HG03442 (cell line): Measurements from ENCODE around the gene MTCH2.
A peak's percentile ranks its signal among the peaks of the same experiment; 100 is the strongest.

Source experiments
- ATAC-seq: cut with Tn5 transposase; IDR thresholded peaks from one replicate; pipeline ENCODE4 v1.9.1; 2021; ENCODE audit warnings: mild to moderate bottlenecking, moderate library complexity; ENCODE audit not compliant: unreplicated experiment

The MTCH2 gene

GRCh38 chr11:47591764-47592163, 50.6 kb downstream of the MTCH2 start:
- ATAC-seq = no peak

GRCh38 chr11:47589977-47590861, 52.1 kb downstream of the MTCH2 start:
- ATAC-seq = no peak

- ATAC-seq = no peak
Observed at GRCh38 chr11:47589584-47589976, 52.8 kb downstream of the MTCH2 start.

DNA sequence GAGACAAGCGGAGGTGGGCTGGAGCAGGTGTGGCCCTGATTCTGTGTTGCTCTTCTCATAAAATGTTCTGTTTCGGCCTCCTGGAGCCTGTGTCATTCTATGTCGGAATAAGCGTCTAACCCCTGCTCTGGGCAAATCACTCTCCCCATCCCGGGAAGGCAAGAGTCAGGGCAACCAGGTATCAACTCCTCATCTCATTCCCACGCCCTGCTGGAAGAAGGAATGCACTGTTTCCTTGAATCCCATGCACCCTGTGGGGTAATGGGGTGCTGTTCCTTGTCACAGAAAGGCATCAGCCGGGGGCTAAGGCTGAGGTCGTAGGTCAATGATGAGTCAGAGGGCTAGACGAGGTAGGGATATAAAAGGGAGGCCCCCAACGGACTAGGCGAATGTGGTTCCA, 53.2 kb downstream of the MTCH2 start:
- no peak for ATAC-seq

DNA sequence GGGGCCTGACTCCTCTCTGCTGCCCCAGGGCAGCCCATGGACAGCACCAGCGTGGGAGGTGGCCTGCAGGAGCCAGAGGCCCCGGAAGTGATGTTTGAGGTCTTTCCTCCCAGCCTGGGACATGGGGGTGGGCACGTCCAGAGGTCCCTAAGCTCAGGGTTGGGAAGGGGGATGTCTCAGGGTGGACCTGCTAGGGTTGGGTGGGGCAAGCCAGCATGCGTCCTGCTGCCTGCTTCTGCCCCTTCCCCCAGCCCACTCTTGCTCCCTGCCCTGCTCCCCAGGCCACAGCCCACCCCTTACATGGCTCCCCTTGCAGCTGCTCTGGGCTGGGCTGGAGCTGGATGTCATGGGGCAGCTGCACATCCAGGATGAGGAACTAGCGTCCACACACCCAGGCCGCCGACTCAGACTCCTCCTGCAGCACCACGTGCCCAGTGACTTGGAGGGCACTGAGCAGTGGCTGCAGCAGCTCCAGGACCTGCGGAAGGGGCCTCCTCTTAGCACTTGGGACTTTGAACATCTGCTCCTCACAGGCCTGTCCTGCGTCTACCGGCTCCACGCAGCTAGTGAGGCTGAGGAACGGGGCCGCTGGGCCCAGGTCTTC, 54.5 kb downstream of the MTCH2 start:
- no peak for ATAC-seq

DNA sequence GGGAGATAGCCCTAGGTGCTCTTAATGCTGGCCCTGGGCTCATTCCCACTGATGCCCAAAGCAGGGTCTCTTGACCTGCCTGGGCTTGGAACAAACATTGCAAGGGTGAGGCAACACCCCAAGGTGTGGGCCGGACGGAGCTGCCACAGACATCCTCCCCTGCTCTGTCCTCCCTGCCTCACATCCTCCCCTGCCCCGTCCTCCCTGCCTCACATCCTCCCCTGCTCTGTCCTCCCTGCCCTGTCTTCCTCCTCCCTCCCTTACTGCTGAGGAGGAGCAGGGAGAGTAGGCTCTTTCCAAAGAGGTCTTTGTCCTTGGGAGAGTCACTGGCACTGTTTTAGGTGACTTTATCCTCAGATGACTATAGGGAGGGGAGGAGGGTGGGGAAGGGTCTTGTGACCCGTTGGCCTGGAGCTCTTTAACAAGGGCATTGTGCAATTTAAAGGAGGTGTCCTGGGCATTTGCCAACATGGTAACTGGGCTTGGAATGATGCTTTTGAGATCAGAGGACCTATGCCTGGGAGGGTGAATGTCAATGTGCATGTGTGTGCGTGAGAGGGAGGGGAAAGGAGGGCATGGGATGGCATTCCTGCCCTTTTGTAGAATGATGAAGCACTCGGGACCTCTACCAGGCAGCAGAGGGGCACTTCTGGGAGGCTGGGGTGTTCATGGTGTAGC, 55.2 kb downstream of the MTCH2 start:
- ATAC-seq = no peak

- no peak for ATAC-seq
Observed at GRCh38 chr11:47586098-47586855, 56.1 kb downstream of the MTCH2 start, which contains the start of gene FAM180B. Gene FAM180B, plus strand, starts transcription at chr11:47586678. Its CDS starts 91 bp downstream, at chr11:47586769.

GRCh38 chr11:47583844-47584243, 58.5 kb downstream of the MTCH2 start:
- no peak for ATAC-seq

DNA sequence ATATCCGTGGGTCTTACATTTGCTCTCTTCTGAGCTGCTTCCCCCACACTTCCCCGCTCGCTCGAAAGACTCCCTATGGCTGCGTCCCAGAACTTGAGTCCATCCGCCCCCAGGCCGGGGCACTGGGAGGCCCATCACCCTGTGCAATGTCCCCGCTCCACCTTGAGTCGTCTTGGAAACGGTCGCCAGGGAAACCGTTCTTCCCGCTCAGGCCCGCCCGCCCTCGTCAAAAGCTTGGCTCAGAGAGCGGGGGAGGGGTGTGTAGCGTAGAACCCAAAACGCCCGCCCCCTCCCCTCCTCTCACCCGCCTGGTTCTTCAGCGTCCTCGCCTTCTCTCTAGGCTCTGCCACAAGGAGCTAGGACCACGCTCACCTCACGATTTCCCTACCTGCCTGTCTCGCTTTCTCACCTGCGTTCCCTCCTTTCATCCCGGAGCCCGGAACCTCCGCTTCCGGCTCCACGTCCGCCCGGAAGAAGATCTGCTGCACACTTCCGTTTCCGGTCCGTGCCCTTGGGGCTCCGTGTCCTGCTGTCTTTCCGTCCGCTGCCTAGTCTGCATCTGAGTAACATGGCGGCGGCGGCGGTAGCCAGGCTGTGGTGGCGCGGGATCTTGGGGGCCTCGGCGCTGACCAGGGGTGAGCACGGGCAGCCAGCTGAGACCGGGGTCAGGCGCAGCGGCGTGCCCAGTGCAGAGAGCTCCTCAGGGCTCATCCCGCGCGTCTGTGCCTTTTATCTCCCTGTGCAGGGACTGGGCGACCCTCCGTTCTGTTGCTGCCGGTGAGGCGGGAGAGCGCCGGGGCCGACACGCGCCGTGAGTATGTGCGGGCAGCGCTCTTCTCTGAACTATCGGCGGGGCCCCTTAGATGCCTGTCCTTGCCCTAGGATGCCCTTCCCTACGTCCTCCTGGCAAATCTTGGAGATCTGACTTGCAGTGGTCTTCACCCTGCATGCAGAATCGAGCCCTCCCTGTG, 63.5 kb downstream of the MTCH2 start, which contains the start of the genes KBTBD4 and NDUFS3:
KBTBD4 (minus strand) TSS at position 447 of the 971 bp plus-strand sequence; CDS start at position 428, 19 bp downstream.
NDUFS3 (plus strand) TSS at position 551 of the 971 bp plus-strand sequence; CDS start at position 569, 18 bp downstream.
- ATAC-seq = peak; percentile 93

DNA sequence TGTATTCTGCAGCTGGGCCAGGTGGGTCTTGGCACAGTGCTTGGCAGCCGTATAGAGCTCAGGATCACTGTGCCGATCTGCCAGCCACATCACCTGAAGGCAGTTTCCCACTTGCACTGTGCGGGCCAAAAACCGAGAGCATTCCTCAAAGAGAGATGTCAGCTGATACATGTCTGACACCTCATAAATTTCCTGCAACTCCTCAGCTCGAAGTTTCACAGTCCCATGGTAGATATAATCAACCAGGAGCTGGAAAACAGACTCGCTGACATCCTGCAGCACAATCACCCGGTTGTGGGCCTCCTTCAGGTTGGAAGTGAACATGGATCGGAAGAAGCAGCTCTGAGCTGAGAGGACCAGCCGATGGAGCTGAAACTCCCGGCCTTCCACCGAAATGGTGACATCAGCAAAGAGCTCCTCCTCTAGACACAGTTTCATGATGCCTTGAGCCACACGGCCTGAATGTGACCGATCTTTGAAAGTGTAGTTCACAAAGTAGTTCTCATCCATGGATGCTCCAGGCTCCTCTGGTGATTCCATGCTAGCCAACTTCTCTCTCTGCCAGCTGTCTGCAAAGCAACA, 64.8 kb downstream of the MTCH2 start:
- ATAC-seq = no peak

DNA sequence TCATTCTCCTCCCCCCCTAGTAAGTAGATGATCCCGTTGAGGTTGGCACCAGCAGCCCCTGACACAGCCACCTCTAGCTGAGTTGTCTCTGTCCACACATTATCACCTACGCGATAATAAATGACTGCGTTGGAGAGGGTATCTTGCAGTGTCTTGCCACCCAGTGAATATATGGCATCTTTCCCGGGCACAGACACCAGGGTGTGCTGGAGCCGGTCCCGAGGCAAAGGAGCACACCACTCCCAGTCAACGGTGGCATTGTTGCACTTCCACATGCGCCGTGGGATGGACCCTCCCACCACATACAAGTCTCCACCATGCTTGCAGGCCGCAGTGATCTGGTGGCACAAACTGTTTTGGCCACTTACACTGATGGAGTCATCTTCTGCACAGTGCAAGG, 69.0 kb downstream of the MTCH2 start:
- ATAC-seq = no peak

DNA sequence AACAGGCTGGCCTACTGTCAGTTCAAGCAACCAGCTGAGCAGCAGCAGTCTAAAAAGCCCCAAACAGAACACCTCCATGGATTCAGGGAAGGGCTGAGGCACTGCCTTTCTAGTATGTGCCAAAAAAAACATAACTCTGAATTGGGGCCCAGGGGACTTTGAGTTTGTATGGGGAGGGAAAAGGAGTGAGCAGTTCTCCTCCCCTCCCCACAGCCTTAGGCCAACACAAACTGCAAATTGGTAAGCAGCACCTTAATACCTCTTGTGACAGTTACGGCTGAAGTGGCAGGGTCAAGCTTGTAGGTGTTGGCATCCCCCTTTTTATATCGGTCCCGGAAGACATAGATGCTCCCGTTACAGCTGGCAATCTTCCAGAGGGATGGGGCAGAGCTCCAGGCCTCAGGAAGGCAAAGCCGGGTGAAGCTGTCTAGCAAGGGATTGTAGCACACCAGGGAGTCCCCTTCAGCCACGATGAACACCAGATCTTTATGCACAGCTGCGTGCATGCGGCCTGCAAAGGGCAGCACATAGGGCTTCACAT, 69.6 kb downstream of the MTCH2 start:
- no peak for ATAC-seq

- ATAC-seq = no peak
Observed at GRCh38 chr11:47571895-47572294, 70.5 kb downstream of the MTCH2 start.

DNA sequence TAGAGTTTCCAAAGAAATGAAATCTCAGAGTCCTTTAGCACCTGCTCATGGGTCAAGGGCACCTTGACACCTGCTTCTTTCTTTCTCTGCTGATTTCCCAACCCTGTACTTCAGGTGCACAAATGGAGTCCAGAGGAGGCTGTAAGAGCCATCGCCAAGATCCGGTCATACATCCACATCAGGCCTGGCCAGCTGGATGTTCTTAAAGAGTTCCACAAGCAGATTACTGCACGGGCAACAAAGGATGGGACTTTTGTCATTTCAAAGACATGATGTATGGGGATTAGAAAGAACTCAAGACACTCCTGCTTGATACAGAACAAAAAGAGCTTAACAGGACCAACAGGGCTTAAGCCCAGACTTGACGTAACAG, 71.0 kb downstream of the MTCH2 start:
- ATAC-seq = no peak

GRCh38 chr11:47570651-47571356, 71.6 kb downstream of the MTCH2 start:
- ATAC-seq = no peak

- no peak for ATAC-seq
Observed at GRCh38 chr11:47569646-47570045, 72.7 kb downstream of the MTCH2 start.
